SKM-1 treated with dmso at 0.1 percent for 144 hours (cell line): ENCODE data around the gene AASDH.
"Not testable (repeated sequence)": the region's sequence is repeated elsewhere in the genome, so short reads cannot be mapped to it uniquely, and the experiment has no call there.

Source experiments
- DNase-seq: peaks from one replicate; lab custom pipeline; 2025; ENCODE audit not compliant: unreplicated experiment; lab: John Stamatoyannopoulos, UW

The AASDH gene

GRCh38 chr4:56391270-56391669, 4.0 kb upstream of the AASDH start:
- no peak for DNase-seq

GRCh38 chr4:56389558-56389957, 2.3 kb upstream of the AASDH start:
- DNase-seq: no peak

- DNase-seq: no peak
Measured at GRCh38 chr4:56388306-56388705, 1.0 kb upstream of the AASDH start.

DNA sequence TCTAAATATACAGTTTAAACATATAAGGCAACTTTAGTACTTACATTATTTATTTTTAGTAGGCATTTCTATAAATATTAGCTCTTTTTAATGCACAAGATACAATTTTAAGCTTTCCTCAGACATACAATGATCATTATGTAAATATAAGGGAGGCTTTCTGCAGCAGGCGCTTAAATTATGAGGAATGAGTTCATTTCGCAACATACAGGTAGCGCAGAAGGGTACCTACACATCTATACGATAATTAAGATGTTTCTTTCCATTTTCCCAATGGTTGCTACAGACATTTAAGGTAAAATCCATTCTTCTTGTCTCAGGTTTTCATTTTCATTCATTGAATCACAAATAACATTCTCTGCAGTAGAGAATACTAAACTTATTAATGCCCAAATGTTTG, 1.2 kb downstream of the AASDH start:
- DNase-seq: no peak

GRCh38 chr4:56375458-56375857, 11.8 kb downstream of the AASDH start:
- DNase-seq: no peak

DNA sequence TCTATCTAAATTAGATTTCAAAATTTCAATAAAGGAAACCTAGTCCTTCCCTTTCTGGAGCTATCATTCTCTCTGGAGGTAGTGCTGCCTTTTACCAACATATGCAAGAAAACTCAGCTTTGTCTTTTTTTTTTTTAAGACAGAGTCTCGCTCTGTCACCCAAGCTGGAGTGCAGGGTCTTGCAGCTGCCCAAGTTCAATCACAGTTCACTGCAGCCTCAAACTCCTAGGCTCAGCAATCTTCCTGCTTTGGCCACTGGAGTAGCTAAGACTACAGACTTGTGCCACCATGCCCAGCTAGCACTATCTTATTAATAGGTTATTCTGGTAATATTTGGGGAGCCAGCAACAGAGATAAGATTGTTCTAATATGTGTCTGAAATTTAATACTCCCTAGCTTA, 12.3 kb downstream of the AASDH start:
- no peak for DNase-seq

DNA sequence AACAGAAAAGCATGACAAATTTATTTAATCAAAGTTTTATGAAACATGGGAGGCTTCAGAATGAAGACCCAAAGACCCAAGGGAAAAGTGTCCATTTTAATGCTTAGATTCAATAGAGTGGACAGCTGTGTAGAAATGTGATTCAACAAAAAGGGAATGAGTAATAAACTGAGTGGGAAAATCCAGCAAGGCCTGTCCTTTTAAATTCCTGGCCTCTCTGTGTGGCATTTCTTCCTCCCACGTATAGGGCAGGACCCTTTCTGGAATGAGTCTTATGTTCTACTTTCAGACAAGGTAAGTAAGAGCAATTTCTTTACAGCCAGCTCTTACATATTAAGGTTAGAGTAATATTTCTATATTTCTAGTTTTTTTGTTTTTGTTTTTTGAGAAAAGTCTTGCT, 14.5 kb downstream of the AASDH start:
- no peak for DNase-seq

DNA sequence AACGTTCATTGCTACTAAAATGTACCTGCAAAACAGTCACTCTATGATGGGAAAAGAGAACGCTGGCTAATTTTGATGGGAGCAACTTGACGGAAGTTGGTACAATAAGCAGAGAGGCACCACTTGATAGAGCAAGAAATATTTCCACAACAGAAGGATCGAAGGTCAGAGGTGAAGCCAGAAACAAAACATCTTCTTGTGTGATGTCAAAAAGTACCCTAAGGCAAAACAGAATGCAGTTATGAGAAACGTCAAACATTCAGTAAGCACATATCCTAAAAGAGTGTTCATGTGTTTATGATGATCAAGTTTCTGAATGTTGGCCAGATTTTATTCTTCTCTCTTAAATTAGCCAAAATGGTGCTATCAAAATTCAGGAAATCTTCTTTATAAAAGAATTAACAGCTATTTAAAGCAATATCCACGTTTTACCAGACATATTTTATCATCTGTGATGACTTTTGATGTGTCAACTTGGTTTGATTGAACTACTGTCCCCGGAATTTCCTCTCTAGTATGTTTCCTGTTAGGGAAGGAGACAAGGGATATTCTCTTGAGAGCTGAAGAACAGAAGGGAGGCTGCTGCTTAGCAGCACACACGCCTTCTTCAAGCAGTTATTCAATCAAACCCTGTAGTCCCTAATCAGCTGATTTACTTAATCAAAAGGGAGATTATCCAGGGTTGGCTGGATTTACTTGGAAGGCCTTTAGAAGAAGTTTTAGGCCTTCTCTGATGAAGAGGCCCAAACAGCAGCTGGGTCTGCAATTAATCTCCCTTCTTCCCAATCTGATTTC, 15.7 kb downstream of the AASDH start:
- no peak for DNase-seq

DNA sequence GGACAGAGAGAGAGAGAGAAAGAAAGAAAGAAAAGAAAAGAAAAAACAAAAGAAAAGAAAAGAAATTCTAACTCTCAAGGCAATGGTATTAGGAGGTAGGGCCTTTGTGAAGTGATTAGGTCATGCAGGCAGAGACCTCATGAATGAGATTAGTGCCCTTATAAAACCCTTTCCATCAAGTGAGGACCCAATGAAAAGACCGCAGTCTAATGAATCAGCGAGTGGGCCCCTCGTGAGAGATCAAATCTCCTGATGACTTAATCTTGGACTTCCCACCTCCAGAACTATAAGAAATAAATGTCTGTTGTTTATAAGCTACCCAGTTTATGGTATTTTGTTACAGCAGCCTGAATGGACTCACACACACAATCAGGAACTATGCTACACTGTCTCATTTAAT, 16.9 kb downstream of the AASDH start:
- DNase-seq: no peak

DNA sequence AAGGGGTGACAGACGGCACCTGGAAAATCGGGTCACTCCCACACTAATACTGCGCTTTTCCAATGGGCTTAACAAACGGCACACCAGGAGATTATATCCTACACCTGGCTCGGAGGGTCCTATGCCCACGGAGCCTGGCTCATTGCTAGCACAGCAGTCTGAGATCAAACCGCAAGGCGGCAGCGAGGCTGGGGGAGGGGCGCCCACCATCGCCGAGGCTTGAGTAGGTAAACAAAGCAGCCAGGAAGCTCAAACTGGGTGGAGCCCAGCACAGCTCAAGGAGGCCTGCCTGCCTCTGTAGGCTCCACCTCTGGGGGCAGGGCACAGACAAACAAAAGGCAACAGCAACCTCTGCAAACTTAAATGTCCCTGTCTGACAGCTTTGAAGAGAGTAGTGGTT, 24.3 kb downstream of the AASDH start:
- DNase-seq: not testable (repeated sequence)

DNA sequence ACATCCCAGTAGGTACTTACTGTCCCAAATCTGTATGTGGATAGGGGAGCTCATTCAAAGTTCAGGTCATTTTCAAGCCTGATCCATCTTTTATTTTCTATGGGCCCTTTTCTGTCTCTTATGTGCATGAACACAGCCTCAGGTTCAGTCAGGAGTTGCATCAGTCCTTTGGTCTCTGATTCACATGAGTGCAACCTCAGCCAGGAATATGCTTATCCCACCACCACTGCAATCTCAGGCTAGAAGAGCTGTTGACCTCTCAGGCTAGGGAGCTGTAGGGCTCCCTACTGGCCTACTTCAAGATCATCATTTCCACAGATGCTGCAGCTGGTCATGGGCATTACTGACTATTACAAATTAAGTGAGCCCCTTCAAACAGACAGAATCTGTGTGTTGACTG, 27.2 kb downstream of the AASDH start:
- no peak for DNase-seq

GRCh38 chr4:56356650-56357049, 30.6 kb downstream of the AASDH start:
- DNase-seq: no peak

DNA sequence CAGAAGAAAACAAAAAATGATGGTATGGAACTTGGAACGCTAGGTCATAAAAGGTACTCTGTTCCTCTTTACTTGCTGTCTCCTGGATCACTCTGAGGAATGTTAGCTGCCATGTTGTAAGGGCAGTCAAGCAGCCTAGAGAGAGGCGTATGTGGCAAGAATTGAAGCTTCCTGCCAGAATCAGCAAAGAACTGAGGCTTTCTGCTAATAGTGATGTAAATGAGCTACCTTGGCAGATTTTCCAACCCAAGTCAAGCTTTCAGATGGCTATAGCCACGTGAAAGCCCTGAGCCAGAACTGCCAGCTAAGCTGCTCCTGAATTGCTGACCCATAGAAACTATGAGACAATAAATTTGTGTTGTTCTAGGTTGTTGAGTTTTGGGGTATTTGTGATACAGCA, 38.7 kb downstream of the AASDH start:
- no peak for DNase-seq

DNA sequence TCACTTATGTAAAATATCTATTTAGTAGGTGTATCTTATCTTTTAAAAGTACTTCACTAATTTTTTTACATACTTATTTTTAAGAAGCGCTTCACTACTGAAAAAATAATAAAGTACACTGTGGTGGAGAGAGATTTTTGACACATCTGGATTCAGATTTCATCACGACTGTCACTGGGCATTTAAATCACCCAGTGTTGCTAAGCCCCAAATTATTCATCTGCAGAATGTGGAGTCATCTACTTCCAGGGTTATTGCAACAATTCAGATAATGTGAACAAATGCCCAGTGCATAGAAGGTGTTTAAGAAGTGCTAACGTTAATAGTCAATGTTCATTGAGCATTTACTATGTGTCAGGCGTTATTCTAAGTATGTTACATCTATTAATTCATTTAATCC, 41.8 kb downstream of the AASDH start:
- no peak for DNase-seq

GRCh38 chr4:56342746-56343145, 44.5 kb downstream of the AASDH start:
- no peak for DNase-seq

GRCh38 chr4:56330691-56331090, 56.6 kb downstream of the AASDH start:
- DNase-seq: no peak

DNA sequence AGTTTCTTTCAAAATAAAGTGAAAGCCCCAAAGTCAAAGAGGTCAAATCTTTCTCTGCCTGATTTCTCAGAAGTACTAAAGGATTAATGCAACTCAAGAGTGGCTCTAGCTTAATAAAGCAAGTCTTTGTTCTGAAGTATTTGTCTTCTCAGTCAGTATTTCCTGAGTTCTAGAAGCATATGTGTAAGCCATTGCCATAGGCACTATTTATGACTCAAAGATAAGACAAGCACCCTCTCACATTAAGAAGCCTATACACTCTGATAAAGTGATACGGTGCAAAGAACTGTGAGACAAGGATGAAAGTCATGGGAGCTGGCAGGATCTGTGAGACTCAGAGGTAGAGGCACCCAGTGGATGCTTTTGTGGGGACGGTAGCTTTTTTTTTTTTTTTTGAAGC, 60.9 kb downstream of the AASDH start:
- DNase-seq: no peak

- no peak for DNase-seq
Measured at GRCh38 chr4:56324011-56324610, 63.2 kb downstream of the AASDH start.

GRCh38 chr4:56323327-56323726, 64.0 kb downstream of the AASDH start:
- DNase-seq: no peak

DNA sequence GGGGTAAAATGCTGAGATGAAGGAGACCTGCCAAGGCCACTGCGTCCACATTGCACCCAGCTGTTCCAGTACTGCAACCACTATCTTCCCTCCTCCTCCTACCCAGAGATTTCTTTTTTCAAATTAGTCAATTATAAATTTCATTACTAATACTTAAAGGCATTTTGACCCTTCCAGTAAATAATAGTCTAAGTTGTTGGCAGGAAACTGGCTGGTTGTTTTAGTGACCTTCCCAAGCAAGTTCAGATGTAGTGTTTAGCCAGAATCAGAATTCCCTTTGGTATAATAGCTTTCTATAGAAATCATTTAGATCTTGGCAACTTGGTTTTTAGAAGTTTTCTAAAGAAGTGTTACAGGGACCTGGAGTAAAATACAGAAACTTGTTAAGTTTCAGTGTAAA, 66.0 kb downstream of the AASDH start:
- no peak for DNase-seq

DNA sequence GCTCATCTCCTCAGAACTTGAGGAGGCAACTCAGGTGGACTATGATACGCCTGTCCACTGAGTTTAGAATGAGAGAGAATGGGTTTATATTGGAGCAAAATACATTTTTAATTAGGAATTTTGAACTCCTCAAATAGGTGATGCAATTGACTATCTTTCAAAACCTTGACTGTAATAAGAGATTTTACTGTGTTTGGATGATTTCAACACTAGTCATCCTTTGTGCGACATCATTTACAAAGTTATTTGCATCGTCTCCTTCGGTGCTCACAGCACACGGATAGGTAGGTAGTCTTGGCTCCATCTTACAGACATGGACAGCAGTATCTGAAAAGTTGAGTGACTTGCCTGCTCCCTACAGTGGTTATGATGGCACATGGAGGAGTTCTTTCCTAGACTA, 67.0 kb downstream of the AASDH start:
- no peak for DNase-seq

- no peak for DNase-seq
Measured at GRCh38 chr4:56318555-56318954, 68.7 kb downstream of the AASDH start.

GRCh38 chr4:56317749-56318148, 69.5 kb downstream of the AASDH start:
- DNase-seq: no peak
